ENCODE measurements around the gene PSMA5. TPM values are rescaled to one million over a fixed set of nuclear protein-coding genes. Genes with fewer than 3 reads are reported as not detected.
"Not testable (repeated sequence)": the region's sequence is repeated elsewhere in the genome, so short reads cannot be mapped to it uniquely, and the experiment has no call there.

Gene PSMA5
- total RNA-seq, 1 donor from 2014 or later, result 65.7 TPM

GRCh38 chr1:109457819-109458218 lies 31.6 kb upstream of the PSMA5 start:
- no peak overlapping the region for H3K4me3 ChIP-seq (ENCODE audit: low read depth, low read length)
- H3K36me3 ChIP-seq (ENCODE audit: control insufficient read depth, insufficient read depth, low read length), result no peaks in the 10 kb centered on the region
- TF ChIP-seq, protein P1, sequence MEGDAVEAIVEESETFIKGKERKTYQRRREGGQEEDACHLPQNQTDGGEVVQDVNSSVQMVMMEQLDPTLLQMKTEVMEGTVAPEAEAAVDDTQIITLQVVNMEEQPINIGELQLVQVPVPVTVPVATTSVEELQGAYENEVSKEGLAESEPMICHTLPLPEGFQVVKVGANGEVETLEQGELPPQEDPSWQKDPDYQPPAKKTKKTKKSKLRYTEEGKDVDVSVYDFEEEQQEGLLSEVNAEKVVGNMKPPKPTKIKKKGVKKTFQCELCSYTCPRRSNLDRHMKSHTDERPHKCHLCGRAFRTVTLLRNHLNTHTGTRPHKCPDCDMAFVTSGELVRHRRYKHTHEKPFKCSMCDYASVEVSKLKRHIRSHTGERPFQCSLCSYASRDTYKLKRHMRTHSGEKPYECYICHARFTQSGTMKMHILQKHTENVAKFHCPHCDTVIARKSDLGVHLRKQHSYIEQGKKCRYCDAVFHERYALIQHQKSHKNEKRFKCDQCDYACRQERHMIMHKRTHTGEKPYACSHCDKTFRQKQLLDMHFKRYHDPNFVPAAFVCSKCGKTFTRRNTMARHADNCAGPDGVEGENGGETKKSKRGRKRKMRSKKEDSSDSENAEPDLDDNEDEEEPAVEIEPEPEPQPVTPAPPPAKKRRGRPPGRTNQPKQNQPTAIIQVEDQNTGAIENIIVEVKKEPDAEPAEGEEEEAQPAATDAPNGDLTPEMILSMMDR (IDR thresholded peaks at IDR 0.05; ENCODE audit: insufficient read depth, low read length, poor library complexity, severe bottlenecking), result no peak
- no peaks in the 10 kb centered on the region for H3K27me3 ChIP-seq (ENCODE audit: control insufficient read depth, insufficient read depth, low read length)
- no peak for DNase-seq (ENCODE audit: low read depth)

DNA sequence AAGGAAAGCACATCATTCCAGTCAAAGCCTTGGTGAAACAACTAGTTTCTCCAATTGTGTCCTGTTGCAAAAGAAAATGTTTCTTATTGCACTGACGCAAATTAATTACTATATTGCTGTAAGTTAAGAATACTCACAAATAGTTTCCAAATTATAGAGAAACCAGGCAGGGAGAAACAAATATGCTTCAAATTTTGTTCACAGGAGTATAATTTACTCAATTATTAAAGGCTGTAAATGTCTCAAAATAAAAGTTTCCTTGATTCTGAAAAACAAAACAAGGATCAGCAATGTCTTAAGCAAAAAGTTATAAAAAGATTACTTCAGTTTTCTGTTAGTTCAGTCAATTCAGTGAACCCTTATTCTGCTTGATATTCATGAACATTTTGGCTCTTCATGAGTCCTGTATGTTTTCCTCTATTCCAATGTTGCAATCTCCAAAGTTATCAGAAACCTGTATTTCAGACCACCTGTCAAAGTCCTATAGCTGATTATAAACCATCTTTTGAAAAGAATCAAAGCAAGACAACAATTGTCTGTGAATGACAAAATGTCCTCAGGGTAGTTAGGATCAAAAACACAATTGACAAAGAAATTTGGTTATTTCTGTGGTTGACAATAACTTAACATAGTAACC lies 28.4 kb upstream of the PSMA5 start:
- DNase-seq (ENCODE audit: low read depth), result no peak
- TF ChIP-seq, protein P1 (IDR thresholded peaks at IDR 0.05; ENCODE audit: insufficient read depth, low read length, poor library complexity, severe bottlenecking), result no peak
- no peaks in the 10 kb centered on the region for H3K36me3 ChIP-seq (ENCODE audit: control insufficient read depth, insufficient read depth, low read length)
- no peak overlapping the region for H3K4me3 ChIP-seq (ENCODE audit: low read depth, low read length)
- H3K27me3 ChIP-seq (ENCODE audit: control insufficient read depth, insufficient read depth, low read length), result no peaks in the 10 kb centered on the region

DNA sequence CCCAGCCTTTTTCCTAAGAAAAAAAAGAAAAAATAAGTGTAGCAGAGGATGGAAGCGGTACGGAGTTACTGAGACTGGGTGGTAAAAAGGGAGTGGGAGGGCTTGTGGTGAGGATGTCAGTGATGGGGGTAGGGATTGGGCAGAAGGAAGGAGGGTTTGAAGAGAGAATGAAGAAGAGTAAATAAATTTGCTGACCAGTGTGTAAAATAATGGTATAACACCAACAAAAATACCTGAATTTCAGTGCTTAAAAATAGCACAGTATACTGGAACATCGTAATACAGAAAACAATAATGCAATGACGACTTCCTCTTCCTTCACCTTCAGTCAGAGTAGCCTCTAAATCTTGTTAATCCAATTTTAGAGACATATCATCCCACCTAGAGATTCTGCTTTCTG lies 21.3 kb upstream of the PSMA5 start:
- TF ChIP-seq, protein P1 (IDR thresholded peaks at IDR 0.05; ENCODE audit: insufficient read depth, low read length, poor library complexity, severe bottlenecking), result no peak
- peaks cover 3% of the 10 kb centered on the region for H3K27me3 ChIP-seq (ENCODE audit: control insufficient read depth, insufficient read depth, low read length)
- DNase-seq (ENCODE audit: low read depth), result no peak
- H3K4me3 ChIP-seq (ENCODE audit: low read depth, low read length), result no peak overlapping the region
- H3K36me3 ChIP-seq (ENCODE audit: control insufficient read depth, insufficient read depth, low read length), result no peaks in the 10 kb centered on the region

GRCh38 chr1:109445949-109446695 lies 19.9 kb upstream of the PSMA5 start:
- H3K27me3 ChIP-seq (ENCODE audit: control insufficient read depth, insufficient read depth, low read length); H3K36me3 ChIP-seq (ENCODE audit: control insufficient read depth, insufficient read depth, low read length); H3K4me3 ChIP-seq (ENCODE audit: low read depth, low read length); DNase-seq (ENCODE audit: low read depth): not testable (repeated sequence)

- no peak overlapping the region for H3K4me3 ChIP-seq (ENCODE audit: low read depth, low read length)
- peaks cover 3% of the 10 kb centered on the region for H3K27me3 ChIP-seq (ENCODE audit: control insufficient read depth, insufficient read depth, low read length)
- H3K36me3 ChIP-seq (ENCODE audit: control insufficient read depth, insufficient read depth, low read length), result no peaks in the 10 kb centered on the region
- no peak for DNase-seq (ENCODE audit: low read depth)
- TF ChIP-seq, protein P1 (IDR thresholded peaks at IDR 0.05; ENCODE audit: insufficient read depth, low read length, poor library complexity, severe bottlenecking), result no peak
Measured at GRCh38 chr1:109444346-109444745, 18.1 kb upstream of the PSMA5 start.

DNA sequence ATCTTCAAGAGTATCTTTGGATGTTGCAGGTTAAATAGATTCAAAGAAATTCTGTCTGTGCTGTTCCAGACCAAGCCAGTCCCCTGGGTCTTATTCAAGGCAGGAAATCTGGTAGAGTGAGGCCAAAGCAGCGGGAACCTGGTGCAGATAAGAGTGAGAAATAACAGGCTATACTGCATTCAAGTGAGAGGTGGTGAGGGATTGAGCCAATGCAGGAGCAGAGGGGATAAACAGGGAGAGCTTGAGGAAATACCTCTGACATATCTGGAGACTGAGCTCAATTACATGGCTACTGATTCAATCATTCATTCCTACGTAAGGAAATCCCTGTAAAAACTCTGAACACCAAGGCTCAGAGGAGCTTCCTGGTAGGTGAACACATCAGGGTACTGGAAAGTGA lies 17.2 kb upstream of the PSMA5 start:
- Histone ChIP-seq H3K36me3 (ENCODE audit: control insufficient read depth, insufficient read depth, low read length) (no peaks in the 10 kb centered on the region), H3K4me3 (ENCODE audit: low read depth, low read length) (no peak overlapping the region), H3K27me3 (ENCODE audit: control insufficient read depth, insufficient read depth, low read length) (peaks cover 3% of the 10 kb centered on the region)
- no peak for DNase-seq (ENCODE audit: low read depth)
- TF ChIP-seq, protein P1 (IDR thresholded peaks at IDR 0.05; ENCODE audit: insufficient read depth, low read length, poor library complexity, severe bottlenecking), result no peak

Measured in kidney epithelial cell (primary cell).